ENCODE results near the gene CRB1.
A peak's percentile ranks its signal among the peaks of the same experiment; 100 is the strongest.

The CRB1 gene

GRCh38 chr1:197351821-197352440, 83.9 kb downstream of the CRB1 start:
- DNase-seq = no peak

GRCh38 chr1:197355248-197355995, 87.4 kb downstream of the CRB1 start:
- DNase-seq = no peak

- DNase-seq = peak; percentile 30 to 43
These were observed 88.9 kb downstream of the CRB1 start for GRCh38 chr1:197356723-197357533.

- no peak for DNase-seq
These were observed 90.9 kb downstream of the CRB1 start for GRCh38 chr1:197358959-197359358.

- DNase-seq = no peak
These were observed 92.0 kb downstream of the CRB1 start for GRCh38 chr1:197360068-197360467.

GRCh38 chr1:197362871-197363270, 94.8 kb downstream of the CRB1 start:
- no peak for DNase-seq

- DNase-seq = no peak
These were observed 95.8 kb downstream of the CRB1 start for GRCh38 chr1:197363855-197364254.

- no peak for DNase-seq
These were observed 98.9 kb downstream of the CRB1 start for GRCh38 chr1:197366996-197367395.

GRCh38 chr1:197367627-197368026, 99.6 kb downstream of the CRB1 start:
- no peak for DNase-seq

GRCh38 chr1:197374428-197374827, 106.4 kb downstream of the CRB1 start:
- DNase-seq = no peak

GRCh38 chr1:197384471-197384870, 116.4 kb downstream of the CRB1 start:
- DNase-seq = no peak

GRCh38 chr1:197388801-197389200, 120.7 kb downstream of the CRB1 start:
- DNase-seq = no peak

- no peak for DNase-seq
These were observed 122.8 kb downstream of the CRB1 start for GRCh38 chr1:197390856-197391255.

- DNase-seq = peak; percentile 67
These were observed 123.5 kb downstream of the CRB1 start for GRCh38 chr1:197391303-197392226.

- DNase-seq = no peak
These were observed 124.5 kb downstream of the CRB1 start for GRCh38 chr1:197392541-197392940.

GRCh38 chr1:197393105-197393504, 125.1 kb downstream of the CRB1 start:
- DNase-seq = no peak

- no peak for DNase-seq
These were observed 125.7 kb downstream of the CRB1 start for GRCh38 chr1:197393772-197394171.

- DNase-seq = no peak
These were observed 127.0 kb downstream of the CRB1 start for GRCh38 chr1:197394831-197395608.

- DNase-seq = no peak
These were observed 129.8 kb downstream of the CRB1 start for GRCh38 chr1:197397895-197398294.

GRCh38 chr1:197399755-197400521, 131.9 kb downstream of the CRB1 start:
- DNase-seq = peak; percentile 77 to 85

- DNase-seq = no peak
These were observed 132.5 kb downstream of the CRB1 start for GRCh38 chr1:197400522-197400902.

All from AML-193 (cell line).